HEK293 (cell line): ENCODE results near the gene PITPNC1.
A peak's percentile ranks its signal among the peaks of the same experiment; 100 is the strongest.
"Not testable (repeated sequence)": the region's sequence is repeated elsewhere in the genome, so short reads cannot be mapped to it uniquely, and the experiment has no call there.

Experiments
- CTCF ChIA-PET: fragments of 350-600 bp; formaldehyde crosslinking; extraction: SDS; loops from one replicate; lab custom pipeline; 2021; ENCODE audit warnings: antibody characterized with exemption; lab: Yijun Ruan, JAX
- POLR2A ChIA-PET: fragments of 300-600 bp; formaldehyde crosslinking; extraction: SDS; loops from one replicate; lab custom pipeline; 2020; ENCODE audit warnings: antibody characterized with exemption, inconsistent platforms; lab: Yijun Ruan, JAX
- H3K27ac ChIP-seq: fragments of 200-500 bp; sonication (Bioruptor generic); 2 replicates; pipeline ENCODE4 v1.5.1; 2014; ENCODE audit warnings: low read depth, low read length, control low read depth, inconsistent platforms; ENCODE audit errors: extremely low read depth
- H3K36me3 ChIP-seq, 2 experiments: fragments of 200-500 bp in 1 of 2; sonication (Bioruptor generic) in 1 of 2; 1 replicate in 1 of 2; 2 replicates in 1 of 2; pipeline ENCODE4 v1.5.1; 2014 to 2017; ENCODE audit warnings: inconsistent platforms in 2 of 2, low read length in 2 of 2; ENCODE audit not compliant: control insufficient read depth in 2 of 2, insufficient read depth in 1 of 2
- H3K4me1 ChIP-seq: fragments of 200-500 bp; sonication (Bioruptor generic); 2 replicates; pipeline ENCODE4 v1.5.1; 2014; ENCODE audit warnings: mild to moderate bottlenecking, low read length, inconsistent platforms; ENCODE audit not compliant: control insufficient read depth, insufficient read depth
- H3K4me3 ChIP-seq: 2 replicates; pipeline ENCODE4 v1.5.1; 2011; ENCODE audit warnings: low read depth, mild to moderate bottlenecking, control low read depth, low read length, moderate library complexity
- H3K9me3 ChIP-seq: fragments of 200-500 bp; sonication (Bioruptor generic); 2 replicates; pipeline ENCODE4 v1.5.1; 2014; ENCODE audit warnings: low read depth, low read length, inconsistent platforms; ENCODE audit not compliant: control insufficient read depth, insufficient read depth
- BCL11B ChIP-seq: fragments of 450-650 bp; formaldehyde crosslinking; IDR thresholded peaks from 2 replicates; pipeline ENCODE4 v1.5.1; 2016; ENCODE audit warnings: low read depth, missing biosample characterization, missing genetic modification characterization
- GLI4 ChIP-seq: fragments of 450-650 bp; formaldehyde crosslinking; IDR thresholded peaks from 2 replicates; pipeline ENCODE4 v1.5.1; 2016; ENCODE audit warnings: missing biosample characterization, missing genetic modification characterization
- HOXC10 ChIP-seq: sonication (generic); formaldehyde crosslinking; IDR thresholded peaks from 2 replicates; pipeline ENCODE4 v1.8.1; 2023; ENCODE audit warnings: mild to moderate bottlenecking, missing genetic modification reagents
- SCRT2 ChIP-seq: fragments of 450-650 bp; formaldehyde crosslinking; IDR thresholded peaks from 2 replicates; pipeline ENCODE4 v1.5.1; 2016; ENCODE audit warnings: missing biosample characterization, missing genetic modification characterization
- ZBTB21 ChIP-seq: fragments of 450-650 bp; formaldehyde crosslinking; IDR thresholded peaks from 2 replicates; pipeline ENCODE4 v1.5.1; 2017; ENCODE audit warnings: missing biosample characterization, missing genetic modification characterization
- ZFHX2 ChIP-seq: fragments of 450-650 bp; formaldehyde crosslinking; conservative IDR thresholded peaks from 2 replicates; pipeline ENCODE4 v1.5.1; 2016; ENCODE audit warnings: missing biosample characterization, missing genetic modification characterization
- ZNF114 ChIP-seq: fragments of 450-650 bp; formaldehyde crosslinking; IDR thresholded peaks from 2 replicates; pipeline ENCODE4 v1.5.0; 2017; ENCODE audit warnings: missing biosample characterization, missing genetic modification characterization
- ZNF121 ChIP-seq: fragments of 450-650 bp; formaldehyde crosslinking; IDR thresholded peaks from 2 replicates; pipeline ENCODE4 v1.5.1; 2016; ENCODE audit warnings: missing biosample characterization, missing genetic modification characterization
- ZNF24 ChIP-seq: fragments of 450-650 bp; formaldehyde crosslinking; IDR thresholded peaks from 2 replicates; pipeline ENCODE4 v1.5.1; 2016; ENCODE audit warnings: missing biosample characterization, missing genetic modification characterization
- ZNF501 ChIP-seq: fragments of 450-650 bp; formaldehyde crosslinking; IDR thresholded peaks from 2 replicates; pipeline ENCODE4 v1.5.1; 2016; ENCODE audit warnings: missing biosample characterization, missing genetic modification characterization
- ZNF629 ChIP-seq: fragments of 450-650 bp; formaldehyde crosslinking; IDR thresholded peaks from 2 replicates; pipeline ENCODE4 v1.5.1; 2017; ENCODE audit warnings: missing biosample characterization, missing genetic modification characterization
- ZNF664 ChIP-seq: fragments of 450-650 bp; formaldehyde crosslinking; IDR thresholded peaks from 2 replicates; pipeline ENCODE4 v1.5.1; 2016; ENCODE audit warnings: missing biosample characterization, missing genetic modification characterization
- ZNF707 ChIP-seq: fragments of 450-650 bp; formaldehyde crosslinking; IDR thresholded peaks from 2 replicates; pipeline ENCODE4 v1.5.1; 2016; ENCODE audit warnings: missing biosample characterization, missing genetic modification characterization
- ZNF747 ChIP-seq: fragments of 450-650 bp; formaldehyde crosslinking; IDR thresholded peaks from 2 replicates; pipeline ENCODE4 v1.5.1; 2016; ENCODE audit warnings: missing biosample characterization, missing genetic modification characterization
- ZNF777 ChIP-seq: fragments of 450-650 bp; formaldehyde crosslinking; IDR thresholded peaks from 2 replicates; pipeline ENCODE4 v1.5.1; 2017; ENCODE audit warnings: missing biosample characterization, missing genetic modification characterization, borderline replicate concordance
- ZNF791 ChIP-seq: fragments of 450-650 bp; formaldehyde crosslinking; IDR thresholded peaks from 2 replicates; pipeline ENCODE4 v1.5.1; 2016; ENCODE audit warnings: missing biosample characterization, missing genetic modification characterization
- ZNF830 ChIP-seq: fragments of 450-650 bp; IDR thresholded peaks from 2 replicates; pipeline ENCODE4 v1.5.0; 2018; ENCODE audit warnings: missing biosample characterization, missing genetic modification characterization, low read depth, mild to moderate bottlenecking, moderate library complexity
- ZXDB ChIP-seq: fragments of 450-650 bp; formaldehyde crosslinking; IDR thresholded peaks from 2 replicates; pipeline ENCODE4 v1.5.1; 2016; ENCODE audit warnings: missing biosample characterization, missing genetic modification characterization
- TF ChIP-seq, protein P1 (sequence below): fragments of 450-650 bp; formaldehyde crosslinking; IDR thresholded peaks from 2 replicates; pipeline ENCODE4 v1.5.1; 2017; ENCODE audit warnings: missing biosample characterization, missing genetic modification characterization
- TF ChIP-seq, protein P2 (sequence below): fragments of 450-650 bp; formaldehyde crosslinking; IDR thresholded peaks from 2 replicates; pipeline ENCODE4 v1.5.1; 2017; ENCODE audit warnings: missing biosample characterization, mild to moderate bottlenecking, missing genetic modification characterization, moderate library complexity
- TF ChIP-seq, protein P3 (sequence below): fragments of 450-650 bp; formaldehyde crosslinking; IDR thresholded peaks from 2 replicates; pipeline ENCODE4 v1.5.1; 2016; ENCODE audit warnings: missing biosample characterization, missing genetic modification characterization
- TF ChIP-seq, protein P4 (sequence below): fragments of 450-650 bp; formaldehyde crosslinking; IDR thresholded peaks from 2 replicates; pipeline ENCODE4 v1.5.1; 2016; ENCODE audit warnings: missing biosample characterization, missing genetic modification characterization

PITPNC1 gene

DNA sequence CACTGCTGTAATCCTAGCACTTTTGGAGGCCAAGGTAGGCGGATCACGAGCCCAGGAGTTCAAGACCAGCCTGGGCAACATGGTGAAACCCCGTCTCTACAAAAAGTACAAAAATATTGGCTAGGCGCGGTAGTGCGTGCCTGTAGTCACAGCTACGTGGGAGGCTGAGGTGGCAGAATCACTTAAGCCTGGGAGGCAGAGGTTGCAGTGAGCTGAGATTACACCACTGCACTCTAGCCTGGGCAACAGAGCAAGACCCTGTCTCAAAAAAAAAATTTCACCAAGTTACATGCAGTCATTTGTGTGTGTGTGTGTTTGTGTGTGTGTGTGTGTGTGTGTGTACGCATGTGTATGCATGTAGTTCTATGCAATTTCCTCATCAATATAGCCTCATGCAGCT, 325.8 kb downstream of the PITPNC1 start:
- POLR2A ChIA-PET, H3K4me3 ChIP-seq, H3K4me1 ChIP-seq, H3K27ac ChIP-seq, H3K9me3 ChIP-seq, H3K36me3 ChIP-seq: not testable (repeated sequence)
- TF ChIP-seq, protein P1, sequence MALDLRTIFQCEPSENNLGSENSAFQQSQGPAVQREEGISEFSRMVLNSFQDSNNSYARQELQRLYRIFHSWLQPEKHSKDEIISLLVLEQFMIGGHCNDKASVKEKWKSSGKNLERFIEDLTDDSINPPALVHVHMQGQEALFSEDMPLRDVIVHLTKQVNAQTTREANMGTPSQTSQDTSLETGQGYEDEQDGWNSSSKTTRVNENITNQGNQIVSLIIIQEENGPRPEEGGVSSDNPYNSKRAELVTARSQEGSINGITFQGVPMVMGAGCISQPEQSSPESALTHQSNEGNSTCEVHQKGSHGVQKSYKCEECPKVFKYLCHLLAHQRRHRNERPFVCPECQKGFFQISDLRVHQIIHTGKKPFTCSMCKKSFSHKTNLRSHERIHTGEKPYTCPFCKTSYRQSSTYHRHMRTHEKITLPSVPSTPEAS (tag by site-specific recombination): 0 out of 2 replicates have a peak, but pooled peaks have one; percentile 41
- peak; percentile 65; the same call in 1 of the 2 replicates for TF ChIP-seq ZNF121 (tag by site-specific recombination)
- CTCF ChIA-PET: interaction anchor here (0.8 to 1.1 kb wide), 2 partner anchors 13 to 325 kb away, joined by 3 to 4 read pairs; no protein-coding TSS in a partner anchor

DNA sequence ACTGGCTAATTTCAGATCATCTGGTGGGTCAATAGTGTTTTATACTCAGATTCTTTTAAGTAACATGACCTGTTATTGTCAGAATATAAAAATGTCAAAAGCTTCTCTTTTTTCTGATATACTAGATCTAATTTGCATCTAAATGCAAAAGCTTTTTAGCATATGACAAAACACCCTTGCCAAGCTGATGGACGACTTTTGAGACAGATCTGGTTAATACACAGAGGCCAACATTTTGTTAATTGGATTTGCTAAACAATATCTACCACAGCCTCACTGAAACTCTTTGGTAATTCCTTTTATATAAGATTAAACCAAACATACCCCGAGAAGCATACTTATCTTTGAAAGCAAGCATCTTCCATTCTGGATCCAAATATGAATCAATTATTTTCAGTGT, 330.4 kb downstream of the PITPNC1 start:
- CTCF ChIA-PET: interaction anchor here (0.6 to 2.5 kb wide), 5 partner anchors 10 to 328 kb away, joined by 3 to 11 read pairs (median 4); no protein-coding TSS in a partner anchor
- POLR2A ChIA-PET: interaction anchor here (2.0 kb wide), 1 partner anchor 10 kb away, joined by 9 read pairs; the partner anchor contains the start of gene NOL11

DNA sequence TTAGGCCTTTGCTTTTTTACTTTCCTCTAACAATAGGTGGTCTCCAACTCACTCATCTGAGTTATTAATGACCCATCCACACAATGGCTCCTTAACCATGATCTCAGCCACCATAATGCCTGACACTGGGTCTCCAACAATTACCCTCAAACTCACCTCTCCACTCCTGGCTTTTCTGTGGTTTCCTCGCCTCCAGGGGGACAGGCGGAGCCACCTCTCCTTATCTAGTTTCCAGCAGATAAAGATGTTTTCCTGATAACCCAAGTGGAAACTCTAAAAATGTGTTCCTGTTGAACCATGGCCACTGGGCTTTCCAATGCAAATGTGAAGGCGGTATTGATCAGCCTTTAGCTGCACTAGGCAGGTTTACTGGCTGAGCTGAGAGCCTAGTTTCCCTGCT, 331.3 kb downstream of the PITPNC1 start:
- Histone ChIP-seq H3K4me1 (peaks cover 7% of the 10 kb centered on the region; the same call in 1 of the 2 replicates), H3K27ac (no peak overlapping the region), H3K9me3 (no peaks in the 10 kb centered on the region), H3K4me3 (no peak overlapping the region), H3K36me3 (no peaks in the 10 kb centered on the region)
- ChIA-PET CTCF (interaction anchor here (0.6 to 1.9 kb wide), 4 partner anchors 14 to 366 kb away, joined by 3 to 4 read pairs (median 4); no protein-coding TSS in a partner anchor), POLR2A (interaction anchor here (1.2 to 2.0 kb wide), 2 partner anchors 8 to 9 kb away, joined by 3 to 9 read pairs; partner anchors contain the start of gene NOL11)
- TF ChIP-seq SCRT2 (no peak), ZXDB (tag by site-specific recombination) (no peak), ZNF24 (tag by site-specific recombination) (no peak), ZNF629 (tag by site-specific recombination) (no peak), ZNF791 (tag by site-specific recombination) (no peak), ZNF707 (tag by site-specific recombination) (no peak), ZFHX2 (tag by site-specific recombination) (no peak), ZNF747 (tag by site-specific recombination) (no peak), HOXC10 (CRISPR knock-in tag) (no peak)

More for the DNA sequence above, 330.4 kb downstream of the PITPNC1 start:
- no peak overlapping the region for H3K4me3 ChIP-seq
- H3K9me3 ChIP-seq: no peaks in the 10 kb centered on the region
- H3K36me3 ChIP-seq: no peaks in the 10 kb centered on the region
- H3K27ac ChIP-seq: no peak overlapping the region
- TF ChIP-seq ZNF501 (tag by site-specific recombination): no peak
- TF ChIP-seq ZNF114 (tag by site-specific recombination): no peak
- TF ChIP-seq, protein P2, sequence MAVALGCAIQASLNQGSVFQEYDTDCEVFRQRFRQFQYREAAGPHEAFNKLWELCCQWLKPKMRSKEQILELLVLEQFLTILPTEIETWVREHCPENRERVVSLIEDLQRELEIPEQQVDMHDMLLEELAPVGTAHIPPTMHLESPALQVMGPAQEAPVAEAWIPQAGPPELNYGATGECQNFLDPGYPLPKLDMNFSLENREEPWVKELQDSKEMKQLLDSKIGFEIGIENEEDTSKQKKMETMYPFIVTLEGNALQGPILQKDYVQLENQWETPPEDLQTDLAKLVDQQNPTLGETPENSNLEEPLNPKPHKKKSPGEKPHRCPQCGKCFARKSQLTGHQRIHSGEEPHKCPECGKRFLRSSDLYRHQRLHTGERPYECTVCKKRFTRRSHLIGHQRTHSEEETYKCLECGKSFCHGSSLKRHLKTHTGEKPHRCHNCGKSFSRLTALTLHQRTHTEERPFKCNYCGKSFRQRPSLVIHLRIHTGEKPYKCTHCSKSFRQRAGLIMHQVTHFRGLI (tag by site-specific recombination): no peak
- TF ChIP-seq ZNF777 (tag by site-specific recombination): no peak
- no peak for TF ChIP-seq ZNF664 (tag by site-specific recombination)
- TF ChIP-seq ZBTB21 (tag by site-specific recombination): no peak
- TF ChIP-seq BCL11B: no peak
- TF ChIP-seq ZNF830 (tag by site-specific recombination): no peak
- no peak for TF ChIP-seq ZNF791 (tag by site-specific recombination)
- TF ChIP-seq GLI4 (tag by site-specific recombination): no peak
- TF ChIP-seq, protein P3, sequence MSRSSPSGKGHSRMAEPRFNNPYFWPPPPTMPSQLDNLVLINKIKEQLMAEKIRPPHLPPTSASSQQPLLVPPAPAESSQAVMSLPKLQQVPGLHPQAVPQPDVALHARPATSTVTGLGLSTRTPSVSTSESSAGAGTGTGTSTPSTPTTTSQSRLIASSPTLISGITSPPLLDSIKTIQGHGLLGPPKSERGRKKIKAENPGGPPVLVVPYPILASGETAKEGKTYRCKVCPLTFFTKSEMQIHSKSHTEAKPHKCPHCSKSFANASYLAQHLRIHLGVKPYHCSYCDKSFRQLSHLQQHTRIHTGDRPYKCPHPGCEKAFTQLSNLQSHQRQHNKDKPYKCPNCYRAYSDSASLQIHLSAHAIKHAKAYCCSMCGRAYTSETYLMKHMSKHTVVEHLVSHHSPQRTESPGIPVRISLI (tag by site-specific recombination): no peak
- TF ChIP-seq, protein P4, sequence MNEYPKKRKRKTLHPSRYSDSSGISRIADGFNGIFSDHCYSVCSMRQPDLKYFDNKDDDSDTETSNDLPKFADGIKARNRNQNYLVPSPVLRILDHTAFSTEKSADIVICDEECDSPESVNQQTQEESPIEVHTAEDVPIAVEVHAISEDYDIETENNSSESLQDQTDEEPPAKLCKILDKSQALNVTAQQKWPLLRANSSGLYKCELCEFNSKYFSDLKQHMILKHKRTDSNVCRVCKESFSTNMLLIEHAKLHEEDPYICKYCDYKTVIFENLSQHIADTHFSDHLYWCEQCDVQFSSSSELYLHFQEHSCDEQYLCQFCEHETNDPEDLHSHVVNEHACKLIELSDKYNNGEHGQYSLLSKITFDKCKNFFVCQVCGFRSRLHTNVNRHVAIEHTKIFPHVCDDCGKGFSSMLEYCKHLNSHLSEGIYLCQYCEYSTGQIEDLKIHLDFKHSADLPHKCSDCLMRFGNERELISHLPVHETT: no peak
- TF ChIP-seq, all 188 proteins: peak for 0
- peaks cover 7% of the 10 kb centered on the region; the same call in 1 of the 2 replicates for H3K4me1 ChIP-seq
